OCI-LY3 (cell line): ENCODE data around the gene SLC35F2.
"Not testable (repeated sequence)": the region's sequence is repeated elsewhere in the genome, so short reads cannot be mapped to it uniquely, and the experiment has no call there.

Experiments
- EZH2phosphoT487 ChIP-seq: fragments of 200-600 bp; shearing (Covaris generic); IDR thresholded peaks from 2 replicates; pipeline ENCODE4 v1.6.1; 2018; ENCODE audit warnings: antibody characterized with exemption, mixed run types, low read depth
- TF ChIP-seq, protein P1 (sequence below): fragments of 200-600, 300-600 bp; sonication (generic); IDR thresholded peaks from 2 replicates; pipeline ENCODE4 v1.5.1; 2014; ENCODE audit warnings: antibody characterized with exemption, low read length, low read depth

DNA sequence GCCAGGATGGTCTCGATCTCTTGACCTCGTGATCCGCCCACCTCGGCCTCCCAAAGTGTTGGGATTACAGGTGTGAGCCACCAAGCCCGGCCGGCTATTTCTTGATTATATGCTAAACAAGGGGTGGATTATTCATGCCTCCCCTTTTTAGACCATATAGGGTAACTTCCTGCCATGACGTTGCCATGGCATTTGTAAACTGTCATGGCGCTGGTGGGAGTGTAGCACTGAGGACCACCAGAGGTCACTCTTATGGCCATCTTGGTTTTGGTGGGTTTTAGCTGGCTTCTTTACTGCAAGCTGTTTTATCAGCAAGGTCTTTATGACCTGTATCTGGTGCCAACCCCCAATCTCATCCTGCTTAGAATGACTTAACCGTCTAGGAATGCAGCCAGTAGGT, 22.9 kb upstream of the SLC35F2 start:
- TF ChIP-seq, protein P1, sequence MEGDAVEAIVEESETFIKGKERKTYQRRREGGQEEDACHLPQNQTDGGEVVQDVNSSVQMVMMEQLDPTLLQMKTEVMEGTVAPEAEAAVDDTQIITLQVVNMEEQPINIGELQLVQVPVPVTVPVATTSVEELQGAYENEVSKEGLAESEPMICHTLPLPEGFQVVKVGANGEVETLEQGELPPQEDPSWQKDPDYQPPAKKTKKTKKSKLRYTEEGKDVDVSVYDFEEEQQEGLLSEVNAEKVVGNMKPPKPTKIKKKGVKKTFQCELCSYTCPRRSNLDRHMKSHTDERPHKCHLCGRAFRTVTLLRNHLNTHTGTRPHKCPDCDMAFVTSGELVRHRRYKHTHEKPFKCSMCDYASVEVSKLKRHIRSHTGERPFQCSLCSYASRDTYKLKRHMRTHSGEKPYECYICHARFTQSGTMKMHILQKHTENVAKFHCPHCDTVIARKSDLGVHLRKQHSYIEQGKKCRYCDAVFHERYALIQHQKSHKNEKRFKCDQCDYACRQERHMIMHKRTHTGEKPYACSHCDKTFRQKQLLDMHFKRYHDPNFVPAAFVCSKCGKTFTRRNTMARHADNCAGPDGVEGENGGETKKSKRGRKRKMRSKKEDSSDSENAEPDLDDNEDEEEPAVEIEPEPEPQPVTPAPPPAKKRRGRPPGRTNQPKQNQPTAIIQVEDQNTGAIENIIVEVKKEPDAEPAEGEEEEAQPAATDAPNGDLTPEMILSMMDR = not testable (repeated sequence)
- TF ChIP-seq EZH2phosphoT487 = not testable (repeated sequence)
